Measurements from ENCODE around the gene TMPO. TPM values are rescaled to one million over a fixed set of nuclear protein-coding genes. Genes with fewer than 3 reads are reported as not detected.

TMPO gene
- total and polyA plus RNA-seq, 2 experiments from 2014 or later, result 26.6 to 123 TPM

DNA sequence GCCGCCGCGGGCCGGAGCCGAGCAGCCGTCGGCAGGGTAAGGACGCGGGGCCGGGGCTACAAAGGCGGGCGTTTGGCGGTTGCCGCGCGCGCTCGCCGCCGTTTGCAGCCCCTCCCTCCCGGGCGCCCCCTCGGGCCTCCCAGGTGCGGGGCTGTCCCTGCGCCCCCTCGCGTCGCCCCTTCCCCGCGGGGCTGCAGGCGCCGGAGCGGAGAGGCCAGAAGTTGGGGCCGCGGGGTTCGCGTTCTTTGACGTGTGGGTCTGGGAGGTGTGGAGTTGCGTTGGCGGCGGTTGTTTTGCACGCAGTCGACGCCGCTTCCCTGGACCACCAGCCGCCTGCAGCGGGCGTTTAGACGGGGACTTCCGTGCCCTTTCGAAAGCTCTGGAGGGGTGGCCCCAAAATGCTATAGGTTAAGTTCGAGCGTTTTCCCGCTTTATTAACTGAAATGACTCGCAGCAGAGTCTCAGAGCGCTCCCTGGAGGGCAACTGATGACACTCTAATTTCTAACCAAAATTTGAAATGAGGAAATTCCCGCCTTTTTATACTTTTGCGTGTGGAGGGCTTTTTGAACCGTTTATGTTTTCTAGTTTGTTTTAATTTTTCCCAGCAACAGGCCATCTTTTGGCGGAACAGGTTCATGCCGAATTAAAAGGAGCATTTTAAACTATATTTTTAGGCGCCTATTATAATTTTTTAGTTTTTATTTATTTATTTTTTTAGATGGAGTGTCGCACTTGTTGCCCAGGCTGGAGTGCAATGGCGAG is 902 bp downstream of the TMPO start:
- Histone ChIP-seq H3K4me1 (ENCODE audit: low read depth) (peaks cover 10% of the 10 kb centered on the region), H3K4me3 (peak overlapping the region; percentile 65), H3K9me3 (ENCODE audit: low read depth) (no peaks in the 10 kb centered on the region), H3K36me3 (no peaks in the 10 kb centered on the region), H3K27me3 (no peaks in the 10 kb centered on the region), H3K27ac (peak overlapping the region; percentile 94)
- DNase-seq (ENCODE audit: low read depth in 1 of 2, low spot score in 1 of 2), result peak; percentile 82 to 87
- TF ChIP-seq, protein P1, sequence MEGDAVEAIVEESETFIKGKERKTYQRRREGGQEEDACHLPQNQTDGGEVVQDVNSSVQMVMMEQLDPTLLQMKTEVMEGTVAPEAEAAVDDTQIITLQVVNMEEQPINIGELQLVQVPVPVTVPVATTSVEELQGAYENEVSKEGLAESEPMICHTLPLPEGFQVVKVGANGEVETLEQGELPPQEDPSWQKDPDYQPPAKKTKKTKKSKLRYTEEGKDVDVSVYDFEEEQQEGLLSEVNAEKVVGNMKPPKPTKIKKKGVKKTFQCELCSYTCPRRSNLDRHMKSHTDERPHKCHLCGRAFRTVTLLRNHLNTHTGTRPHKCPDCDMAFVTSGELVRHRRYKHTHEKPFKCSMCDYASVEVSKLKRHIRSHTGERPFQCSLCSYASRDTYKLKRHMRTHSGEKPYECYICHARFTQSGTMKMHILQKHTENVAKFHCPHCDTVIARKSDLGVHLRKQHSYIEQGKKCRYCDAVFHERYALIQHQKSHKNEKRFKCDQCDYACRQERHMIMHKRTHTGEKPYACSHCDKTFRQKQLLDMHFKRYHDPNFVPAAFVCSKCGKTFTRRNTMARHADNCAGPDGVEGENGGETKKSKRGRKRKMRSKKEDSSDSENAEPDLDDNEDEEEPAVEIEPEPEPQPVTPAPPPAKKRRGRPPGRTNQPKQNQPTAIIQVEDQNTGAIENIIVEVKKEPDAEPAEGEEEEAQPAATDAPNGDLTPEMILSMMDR (IDR thresholded peaks at IDR 0.05; ENCODE audit: low read depth, low read length), result peak; percentile 67

DNA sequence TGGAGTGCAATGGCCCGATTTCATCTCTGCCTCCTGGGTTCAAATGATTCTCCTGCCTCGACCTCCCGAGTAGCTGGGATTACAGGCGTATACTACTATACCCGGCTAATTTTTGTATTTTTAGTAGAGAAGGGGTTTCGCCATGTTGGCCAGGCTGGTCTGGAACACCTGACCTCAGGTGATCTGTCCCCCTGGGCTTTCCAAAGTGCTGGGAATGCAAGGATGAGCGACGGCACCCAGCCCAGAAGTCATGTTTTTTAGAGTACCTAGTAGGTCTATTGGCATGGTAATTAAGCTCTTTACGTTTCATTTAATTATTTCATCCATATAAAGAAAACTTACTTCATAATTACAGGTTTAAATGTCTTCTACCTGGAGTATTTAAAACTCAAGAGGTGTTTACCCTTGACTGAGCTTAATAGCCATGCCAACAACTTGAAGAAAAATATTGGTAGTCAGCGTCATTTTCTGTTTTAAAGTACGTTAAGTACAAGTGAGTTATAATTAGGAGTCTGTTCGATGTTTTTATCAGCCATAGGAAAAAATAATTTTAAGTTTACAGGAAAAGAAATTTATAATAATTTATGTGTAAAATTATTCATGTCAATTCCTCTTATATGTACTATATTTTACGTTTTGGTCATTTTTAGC is 4.0 kb downstream of the TMPO start:
- no peak overlapping the region for H3K27ac ChIP-seq
- DNase-seq (ENCODE audit: low read depth in 1 of 2, low spot score in 1 of 2), result no peak
- TF ChIP-seq, protein P1 (IDR thresholded peaks at IDR 0.05; ENCODE audit: low read depth, low read length), result no peak
- no peaks in the 10 kb centered on the region for H3K4me1 ChIP-seq (ENCODE audit: low read depth)
- no peak overlapping the region for H3K4me3 ChIP-seq
- H3K9me3 ChIP-seq (ENCODE audit: low read depth), result no peaks in the 10 kb centered on the region
- H3K27me3 ChIP-seq, result no peaks in the 10 kb centered on the region
- H3K36me3 ChIP-seq, result peaks cover 5% of the 10 kb centered on the region

DNA sequence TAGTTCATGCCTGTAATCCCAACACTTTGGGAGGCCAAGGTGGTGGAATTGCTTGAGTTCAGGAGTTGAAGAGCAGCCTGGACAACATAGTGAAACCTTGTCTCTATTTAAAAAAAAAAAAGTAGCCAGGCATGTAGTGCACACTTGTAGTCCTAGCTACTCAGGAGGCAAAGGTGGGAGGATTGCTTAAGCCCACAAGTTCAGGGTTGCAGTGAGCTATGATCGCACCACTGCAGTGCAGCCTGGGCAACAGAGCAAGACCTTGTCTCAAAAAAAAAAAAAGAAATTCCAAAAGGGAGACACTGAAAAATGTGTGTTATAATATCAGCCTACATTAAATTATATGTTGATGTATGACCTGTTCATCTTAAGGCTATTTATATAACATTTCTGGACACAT is 14.7 kb downstream of the TMPO start:
- no peak overlapping the region for H3K27ac ChIP-seq
- no peaks in the 10 kb centered on the region for H3K9me3 ChIP-seq (ENCODE audit: low read depth)
- H3K36me3 ChIP-seq, result peaks cover 37% of the 10 kb centered on the region
- DNase-seq (ENCODE audit: low read depth in 1 of 2, low spot score in 1 of 2), result no peak
- no peaks in the 10 kb centered on the region for H3K4me1 ChIP-seq (ENCODE audit: low read depth)
- TF ChIP-seq, protein P1 (IDR thresholded peaks at IDR 0.05; ENCODE audit: low read depth, low read length), result no peak
- H3K4me3 ChIP-seq, result no peak overlapping the region
- H3K27me3 ChIP-seq, result no peaks in the 10 kb centered on the region

DNA sequence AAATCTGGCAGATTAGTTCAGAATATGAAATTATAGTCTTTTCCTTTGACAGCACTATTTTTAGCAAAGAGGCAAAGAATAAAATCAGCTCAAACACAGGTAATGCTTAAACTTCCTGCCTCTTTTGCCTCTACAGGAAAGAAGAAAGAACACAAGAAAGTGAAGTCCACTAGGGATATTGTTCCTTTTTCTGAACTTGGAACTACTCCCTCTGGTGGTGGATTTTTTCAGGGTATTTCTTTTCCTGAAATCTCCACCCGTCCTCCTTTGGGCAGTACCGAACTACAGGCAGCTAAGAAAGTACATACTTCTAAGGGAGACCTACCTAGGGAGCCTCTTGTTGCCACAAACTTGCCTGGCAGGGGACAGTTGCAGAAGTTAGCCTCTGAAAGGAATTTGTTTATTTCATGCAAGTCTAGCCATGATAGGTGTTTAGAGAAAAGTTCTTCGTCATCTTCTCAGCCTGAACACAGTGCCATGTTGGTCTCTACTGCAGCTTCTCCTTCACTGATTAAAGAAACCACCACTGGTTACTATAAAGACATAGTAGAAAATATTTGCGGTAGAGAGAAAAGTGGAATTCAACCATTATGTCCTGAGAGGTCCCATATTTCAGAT is 17.4 kb downstream of the TMPO start:
- H3K27me3 ChIP-seq, result no peaks in the 10 kb centered on the region
- H3K4me1 ChIP-seq (ENCODE audit: low read depth), result no peaks in the 10 kb centered on the region
- TF ChIP-seq, protein P1 (IDR thresholded peaks at IDR 0.05; ENCODE audit: low read depth, low read length), result peak; percentile 56
- no peak overlapping the region for H3K4me3 ChIP-seq
- peak overlapping the region; percentile 25 for H3K27ac ChIP-seq
- H3K36me3 ChIP-seq, result peaks cover 44% of the 10 kb centered on the region
- H3K9me3 ChIP-seq (ENCODE audit: low read depth), result no peaks in the 10 kb centered on the region
- DNase-seq (ENCODE audit: low read depth in 1 of 2, low spot score in 1 of 2), result peak; percentile 46 to 68

DNA sequence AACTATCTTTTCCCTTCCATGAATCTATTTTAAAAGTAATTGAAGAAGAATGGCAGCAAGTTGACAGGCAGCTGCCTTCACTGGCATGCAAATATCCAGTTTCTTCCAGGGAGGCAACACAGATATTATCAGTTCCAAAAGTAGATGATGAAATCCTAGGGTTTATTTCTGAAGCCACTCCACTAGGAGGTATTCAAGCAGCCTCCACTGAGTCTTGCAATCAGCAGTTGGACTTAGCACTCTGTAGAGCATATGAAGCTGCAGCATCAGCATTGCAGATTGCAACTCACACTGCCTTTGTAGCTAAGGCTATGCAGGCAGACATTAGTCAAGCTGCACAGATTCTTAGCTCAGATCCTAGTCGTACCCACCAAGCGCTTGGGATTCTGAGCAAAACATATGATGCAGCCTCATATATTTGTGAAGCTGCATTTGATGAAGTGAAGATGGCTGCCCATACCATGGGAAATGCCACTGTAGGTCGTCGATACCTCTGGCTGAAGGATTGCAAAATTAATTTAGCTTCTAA is 18.4 kb downstream of the TMPO start:
- H3K4me3 ChIP-seq, result no peak overlapping the region
- no peaks in the 10 kb centered on the region for H3K27me3 ChIP-seq
- H3K27ac ChIP-seq, result peak overlapping the region; percentile 25
- peaks cover 44% of the 10 kb centered on the region for H3K36me3 ChIP-seq
- DNase-seq (ENCODE audit: low read depth in 1 of 2, low spot score in 1 of 2), result peak; percentile 17 to 63
- H3K4me1 ChIP-seq (ENCODE audit: low read depth), result no peaks in the 10 kb centered on the region
- H3K9me3 ChIP-seq (ENCODE audit: low read depth), result no peaks in the 10 kb centered on the region
- TF ChIP-seq, protein P1 (IDR thresholded peaks at IDR 0.05; ENCODE audit: low read depth, low read length), result no peak

Measured in cardiac muscle cell (in vitro differentiated cells and primary cell).